HCT116 (cell line): ENCODE data around the gene ACBD6. TPM values are rescaled to one million over a fixed set of nuclear protein-coding genes. Genes with fewer than 3 reads are reported as not detected.

ENCODE experiments used
- ATAC-seq: fragments of 200-7000 bp; cut with Tn5 transposase; 2 replicates; pipeline ENCODE4 v1.9.1; 2020; ENCODE audit warnings: mild to moderate bottlenecking, moderate library complexity
- BruUV-seq: library from RNA; stranded (reverse); fragments of 400-500 nt; replicated peaks from 2 replicates; lab custom pipeline; 2021; lab: Mats Ljungman, UMichigan
- CTCF ChIA-PET: fragments of 300-600 bp; sonication (Branson Sonifier 250); formaldehyde crosslinking; loops from one replicate; lab custom pipeline; 2021; ENCODE audit warnings: antibody characterized with exemption; lab: Charles Lee
- POLR2A ChIA-PET: fragments of 300-600, 350-600 bp; sonication (Branson Sonifier 250); formaldehyde crosslinking; loops from one replicate; lab custom pipeline; 2021; ENCODE audit warnings: antibody characterized with exemption; lab: Charles Lee
- RAD21 ChIA-PET, 2 experiments: fragments of 300-600 bp; sonication (Branson Sonifier 250); formaldehyde crosslinking; loops; one replicate each; lab custom pipeline; 2023; ENCODE audit warnings: low total read pairs in 2 of 2; ENCODE audit not compliant: uncharacterized antibody in 2 of 2, unreplicated experiment in 2 of 2, low non-redundant PET in 1 of 2; lab: Charles Lee
- DNase-seq: peaks from one replicate; pipeline ENCODE4 v3.0.0-alpha.2; 2010; ENCODE audit warnings: low read depth, low spot score
- H2AFZ ChIP-seq: fragments of 200-600 bp; shearing (Covaris generic), sonication (generic); 2 replicates; pipeline ENCODE4 v1.6.1; 2017; ENCODE audit warnings: low read depth, mixed run types, mixed read lengths, antibody characterized with exemption, low read length; ENCODE audit not compliant: poor library complexity, severe bottlenecking
- H3K27ac ChIP-seq: 2 replicates; pipeline ENCODE4 v1.5.1; 2012; ENCODE audit warnings: low read depth, low read length
- H3K27me3 ChIP-seq: fragments of 200-600 bp; sonication (generic); 2 replicates; pipeline ENCODE4 v1.6.1; 2016; ENCODE audit warnings: mixed run types, low read length, mixed read lengths; ENCODE audit not compliant: insufficient read depth
- H3K36me3 ChIP-seq, 2 experiments: fragments of 200-500 bp in 1 of 2; fragments of 200-600 bp in 1 of 2; sonication (Bioruptor generic) in 1 of 2; sonication (generic) in 1 of 2; 2 replicates each; pipeline versions ENCODE4 v1.5.1 to v1.6.1; 2014 to 2016; ENCODE audit warnings: low read length in 2 of 2, inconsistent platforms in 1 of 2, mixed read lengths in 1 of 2, mixed run types in 1 of 2; ENCODE audit not compliant: insufficient read depth in 2 of 2, control insufficient read depth in 1 of 2
- H3K4me1 ChIP-seq, 2 experiments: fragments of 200-600 bp in 1 of 2; sonication (generic) in 1 of 2; 2 replicates each; pipeline versions ENCODE4 v1.5.1 to v1.6.1; 2012 to 2017; ENCODE audit warnings: low read length in 2 of 2, inconsistent platforms in 1 of 2, mild to moderate bottlenecking in 1 of 2, mixed read lengths in 1 of 2, mixed run types in 1 of 2, moderate library complexity in 1 of 2; ENCODE audit not compliant: insufficient read depth in 2 of 2, control insufficient read depth in 1 of 2
- H3K4me2 ChIP-seq: fragments of 200-600 bp; sonication (generic); 2 replicates; pipeline ENCODE4 v1.6.1; 2017; ENCODE audit warnings: mixed run types, low read length, mixed read lengths
- H3K4me3 ChIP-seq, 2 experiments: fragments of 200-600 bp in 1 of 2; sonication (generic) in 1 of 2; replicated peaks in 1 of 2; 2 replicates each; pipeline ENCODE4 v1.5.1; 2011 to 2016; ENCODE audit warnings: low read length in 2 of 2, control low read depth in 1 of 2, low read depth in 1 of 2, mild to moderate bottlenecking in 1 of 2, mixed read lengths in 1 of 2, mixed run types in 1 of 2
- H3K79me2 ChIP-seq: fragments of 200-600 bp; sonication (generic); 2 replicates; pipeline ENCODE4 v1.6.1; 2017; ENCODE audit warnings: mild to moderate bottlenecking, mixed run types, low read length, moderate library complexity, mixed read lengths; ENCODE audit not compliant: insufficient read depth
- H3K9ac ChIP-seq: fragments of 200-600 bp; sonication (generic); 2 replicates; pipeline ENCODE4 v1.6.1; 2016; ENCODE audit warnings: low read length, mixed read lengths
- H3K9me2 ChIP-seq: fragments of 200-600 bp; sonication (generic), shearing (Covaris generic); 2 replicates; pipeline ENCODE4 v1.6.1; 2017; ENCODE audit warnings: mixed run types, mild to moderate bottlenecking, moderate library complexity; ENCODE audit not compliant: insufficient read depth
- H3K9me3 ChIP-seq, 2 experiments: fragments of 200-500 bp in 1 of 2; fragments of 200-600 bp in 1 of 2; sonication (Bioruptor generic) in 1 of 2; sonication (generic) in 1 of 2; 2 replicates each; pipeline ENCODE4 v1.6.1; 2014 to 2017; ENCODE audit warnings: low read length in 2 of 2, mixed read lengths in 2 of 2, inconsistent platforms in 1 of 2, low read depth in 1 of 2, mild to moderate bottlenecking in 1 of 2, mixed run types in 1 of 2, moderate library complexity in 1 of 2; ENCODE audit not compliant: control insufficient read depth in 1 of 2, insufficient read depth in 1 of 2
- H4K20me1 ChIP-seq: fragments of 200-600 bp; sonication (generic), shearing (Covaris generic); 2 replicates; pipeline ENCODE4 v1.6.1; 2017; ENCODE audit warnings: mixed run types, mild to moderate bottlenecking, moderate library complexity; ENCODE audit not compliant: insufficient read depth
- CBX3 ChIP-seq: IDR thresholded peaks from 2 replicates; pipeline ENCODE4 v1.6.1; 2012; ENCODE audit warnings: low read depth
- CEBPB ChIP-seq: IDR thresholded peaks from 2 replicates; pipeline ENCODE4 v1.6.1; 2012; ENCODE audit warnings: low read depth
- CTCF ChIP-seq, 3 experiments: fragments of 200-600 bp in 1 of 3; sonication (generic) in 1 of 3; IDR thresholded peaks in 2 of 3; conservative IDR thresholded peaks in 1 of 3; 2 replicates each; pipeline ENCODE4 v1.5.1; 2012 to 2017; ENCODE audit warnings: low read depth in 2 of 3, low read length in 2 of 3, antibody characterized with exemption in 1 of 3, borderline replicate concordance in 1 of 3, control low read depth in 1 of 3, mild to moderate bottlenecking in 1 of 3, mixed read lengths in 1 of 3, mixed run types in 1 of 3, moderate library complexity in 1 of 3; ENCODE audit not compliant: insufficient read depth in 1 of 3
- ELF1 ChIP-seq: IDR thresholded peaks from 2 replicates; pipeline ENCODE4 v1.6.1; 2012; ENCODE audit warnings: low read depth, borderline replicate concordance
- EZH2phosphoT487 ChIP-seq: fragments of 200-600 bp; IDR thresholded peaks from 2 replicates; pipeline ENCODE4 v1.6.1; 2018; ENCODE audit warnings: antibody characterized with exemption, borderline replicate concordance
- FOSL1 ChIP-seq: IDR thresholded peaks from 2 replicates; pipeline ENCODE4 v1.6.1; 2012; ENCODE audit warnings: low read depth
- MAX ChIP-seq: IDR thresholded peaks from 2 replicates; pipeline ENCODE4 v1.6.1; 2012
- RAD21 ChIP-seq: IDR thresholded peaks from 2 replicates; pipeline ENCODE4 v1.6.1; 2012; ENCODE audit warnings: low read depth, mild to moderate bottlenecking
- SIN3A ChIP-seq: IDR thresholded peaks from 2 replicates; pipeline ENCODE4 v1.6.1; 2012; ENCODE audit warnings: low read depth
- YY1 ChIP-seq: IDR thresholded peaks from 2 replicates; pipeline ENCODE4 v1.6.1; 2011; ENCODE audit warnings: low read length, low read depth, moderate library complexity, mild to moderate bottlenecking; ENCODE audit not compliant: insufficient replicate concordance; ENCODE audit errors: extremely low read depth
- intact Hi-C: fragments of 100-400 bp; cut with micrococcal nuclease; formaldehyde crosslinking; loops from 2 replicates; pipeline ENCODE4 v1.10.0; 2022
- total RNA-seq: library from RNA; stranded (reverse); gene quantifications from one replicate; pipeline ENCODE4 v1.2.1, GENCODE V29; 2021; ENCODE audit not compliant: unreplicated experiment

Gene ACBD6
- total RNA-seq, 1 experiment from 2014 or later: 43.2 TPM

GRCh38 chr1:180376253-180376652 lies 126.1 kb downstream of the ACBD6 start (continued):
- TF ChIP-seq MAX (no peak), CTCF (IDR thresholded peaks at IDR 0.05 in 2 of 3, conservative IDR thresholded peaks at IDR 0.05 in 1 of 3; ENCODE audit: borderline replicate concordance in 1 of 3, insufficient read depth in 1 of 3, low read depth in 2 of 3, low read length in 2 of 3) (no peak), YY1 (no peak)

GRCh38 chr1:180372728-180373127 lies 129.6 kb downstream of the ACBD6 start:
- Histone ChIP-seq H3K9me2 (no peaks in the 10 kb centered on the region), H3K27ac (no peak overlapping the region), H3K79me2 (peaks cover 27% of the 10 kb centered on the region), H3K9me3 (no peaks in the 10 kb centered on the region), H3K4me2 (no peak overlapping the region), H3K27me3 (no peaks in the 10 kb centered on the region), H4K20me1 (peaks cover 5% of the 10 kb centered on the region; the same call in 1 of the 2 replicates), H2AFZ (no peak overlapping the region), H3K36me3 (no peaks in the 10 kb centered on the region), H3K9ac (no peak overlapping the region), H3K4me1 (no peaks in the 10 kb centered on the region; a peak in 1 of 4 replicates), H3K4me3 (no peak overlapping the region)
- no TSS peak for BruUV-seq
- intact Hi-C loops: no loop called here
- DNase-seq (no peak), ATAC-seq (no peak)
- TF ChIP-seq RAD21 (no peak), CBX3 (no peak), YY1 (no peak), FOSL1 (no peak), ELF1 (no peak), CTCF (IDR thresholded peaks at IDR 0.05 in 2 of 3, conservative IDR thresholded peaks at IDR 0.05 in 1 of 3; ENCODE audit: borderline replicate concordance in 1 of 3, insufficient read depth in 1 of 3, low read depth in 2 of 3, low read length in 2 of 3) (no peak), EZH2phosphoT487 (no peak), CEBPB (no peak), SIN3A (no peak)
- RAD21 ChIA-PET: no interaction called here
- CTCF ChIA-PET: interaction anchor here (1.3 kb wide), 1 partner anchor 8 kb away, joined by 3 read pairs; no protein-coding TSS in a partner anchor
- POLR2A ChIA-PET: no interaction called here
